ENCODE results near the gene ELMO1. TPM values are rescaled to one million over a fixed set of nuclear protein-coding genes. Genes with fewer than 3 reads are reported as not detected.
A peak's percentile ranks its signal among the peaks of the same experiment; 100 is the strongest.

The ELMO1 gene
- total and polyA plus RNA-seq, 12 donors: 7.5 to 46.8 (median 14.9) TPM

GRCh38 chr7:37420946-37421695 lies 27.5 kb downstream of the ELMO1 start:
- H3K36me3 ChIP-seq (replicated peaks in 1 of 2): no peaks in the 10 kb centered on the region
- peak overlapping the region in 1 of 5 donors; percentile 1 for H3K27ac ChIP-seq
- TF ChIP-seq, protein P1, sequence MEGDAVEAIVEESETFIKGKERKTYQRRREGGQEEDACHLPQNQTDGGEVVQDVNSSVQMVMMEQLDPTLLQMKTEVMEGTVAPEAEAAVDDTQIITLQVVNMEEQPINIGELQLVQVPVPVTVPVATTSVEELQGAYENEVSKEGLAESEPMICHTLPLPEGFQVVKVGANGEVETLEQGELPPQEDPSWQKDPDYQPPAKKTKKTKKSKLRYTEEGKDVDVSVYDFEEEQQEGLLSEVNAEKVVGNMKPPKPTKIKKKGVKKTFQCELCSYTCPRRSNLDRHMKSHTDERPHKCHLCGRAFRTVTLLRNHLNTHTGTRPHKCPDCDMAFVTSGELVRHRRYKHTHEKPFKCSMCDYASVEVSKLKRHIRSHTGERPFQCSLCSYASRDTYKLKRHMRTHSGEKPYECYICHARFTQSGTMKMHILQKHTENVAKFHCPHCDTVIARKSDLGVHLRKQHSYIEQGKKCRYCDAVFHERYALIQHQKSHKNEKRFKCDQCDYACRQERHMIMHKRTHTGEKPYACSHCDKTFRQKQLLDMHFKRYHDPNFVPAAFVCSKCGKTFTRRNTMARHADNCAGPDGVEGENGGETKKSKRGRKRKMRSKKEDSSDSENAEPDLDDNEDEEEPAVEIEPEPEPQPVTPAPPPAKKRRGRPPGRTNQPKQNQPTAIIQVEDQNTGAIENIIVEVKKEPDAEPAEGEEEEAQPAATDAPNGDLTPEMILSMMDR (IDR thresholded peaks at IDR 0.05): no peak
- no peak for TF ChIP-seq POLR2A (IDR thresholded peaks at IDR 0.05)
- WGBS, 4 donors: 30 to 40% (median 36%) methylated on average over 6 of the region's 6 CpGs
- H3K9me3 ChIP-seq (replicated peaks in 1 of 3): no peaks in the 10 kb centered on the region
- H3K27me3 ChIP-seq: no peaks in the 10 kb centered on the region
- no peak overlapping the region for H3K4me3 ChIP-seq
- no peak for DNase-seq
- intact Hi-C loops (cut with DNase I): no loop called here
- peaks cover 0 to 22% of the 10 kb centered on the region in 2 donors for H3K4me1 ChIP-seq (replicated peaks in 1 of 2)

- TF ChIP-seq, protein P1 (IDR thresholded peaks at IDR 0.05): no peak
- no peak for TF ChIP-seq POLR2A (IDR thresholded peaks at IDR 0.05)
- H3K4me1 ChIP-seq (replicated peaks in 1 of 2): peaks cover 0 to 22% of the 10 kb centered on the region in 2 donors
- no peak for DNase-seq
- intact Hi-C loops (cut with DNase I): no loop called here
- H3K4me3 ChIP-seq: no peak overlapping the region
- no peaks in the 10 kb centered on the region for H3K36me3 ChIP-seq (replicated peaks in 1 of 2)
- H3K27me3 ChIP-seq: no peaks in the 10 kb centered on the region
- H3K27ac ChIP-seq: no peak overlapping the region
- no peaks in the 10 kb centered on the region for H3K9me3 ChIP-seq (replicated peaks in 1 of 3)
Measured at GRCh38 chr7:37419496-37419895, 29.2 kb downstream of the ELMO1 start.

GRCh38 chr7:37418381-37418780 lies 30.3 kb downstream of the ELMO1 start:
- Histone ChIP-seq H3K4me1 (replicated peaks in 1 of 2) (peaks cover 0 to 22% of the 10 kb centered on the region in 2 donors), H3K27ac (no peak overlapping the region), H3K9me3 (replicated peaks in 1 of 3) (no peaks in the 10 kb centered on the region), H3K4me3 (no peak overlapping the region), H3K27me3 (no peaks in the 10 kb centered on the region), H3K36me3 (replicated peaks in 1 of 2) (no peaks in the 10 kb centered on the region)
- 84 to 95% (median 92%) methylated on average over 6 of the region's 6 CpGs for WGBS, 4 donors
- no peak for TF ChIP-seq POLR2A (IDR thresholded peaks at IDR 0.05)
- TF ChIP-seq, protein P1 (IDR thresholded peaks at IDR 0.05): no peak
- intact Hi-C loops (cut with DNase I): no loop called here
- DNase-seq: no peak

DNA sequence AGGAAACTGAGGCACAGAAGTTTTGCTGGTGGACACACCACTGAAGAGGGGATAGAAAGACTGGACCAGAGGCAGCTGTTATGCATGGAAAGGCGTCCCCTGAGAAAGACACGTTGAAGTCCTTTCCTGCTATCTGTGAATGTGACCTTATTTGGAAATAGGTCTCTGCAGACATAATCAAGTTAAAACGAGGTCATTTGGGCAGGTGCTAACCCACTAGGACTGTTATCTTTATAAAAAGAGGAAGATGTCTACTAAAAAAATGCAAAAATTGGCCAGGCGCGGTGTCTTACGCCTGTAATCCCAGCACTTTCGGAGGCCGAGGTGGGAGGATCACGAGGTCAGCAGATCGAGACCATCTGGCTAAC lies 31.6 kb downstream of the ELMO1 start:
- peaks cover 0 to 16% of the 10 kb centered on the region in 2 donors for H3K4me1 ChIP-seq (replicated peaks in 1 of 2)
- intact Hi-C loops (cut with DNase I): no loop called here
- no peak for TF ChIP-seq POLR2A (IDR thresholded peaks at IDR 0.05)
- TF ChIP-seq, protein P1 (IDR thresholded peaks at IDR 0.05): no peak

More for the DNA sequence above, 31.6 kb downstream of the ELMO1 start:
- Histone ChIP-seq H3K27ac (no peak overlapping the region), H3K9me3 (replicated peaks in 1 of 3) (no peaks in the 10 kb centered on the region), H3K36me3 (replicated peaks in 1 of 2) (no peaks in the 10 kb centered on the region), H3K27me3 (no peaks in the 10 kb centered on the region), H3K4me3 (no peak overlapping the region)
- WGBS, 4 donors: 78 to 88% (median 81%) methylated on average over 10 of the region's 10 CpGs
- DNase-seq: no peak

Data from adrenal gland (tissue), 12 donors.